Natural killer cell treated with Interleukin-12 subunit alpha and Interleukin-12 subunit beta and Interleukin-15 and Interleukin-18, amount 100 ng/mL, for 72 hours (primary cell): ENCODE data around the gene SPPL2C. TPM values are rescaled to one million over a fixed set of nuclear protein-coding genes. Genes with fewer than 3 reads are reported as not detected.
A peak's percentile ranks its signal among the peaks of the same experiment; 100 is the strongest.

Experiments used
- ATAC-seq, 2 donors: fragments of 150-1000 bp; cut with Tn5 transposase in 1 of 2; sonication (Bioruptor Pico), chemical (Tn5 transposase) in 1 of 2; 2 replicates each; pipeline ENCODE4 v1.10.0; 2021
- DNase-seq: peaks from one replicate; pipeline ENCODE4 v3.0.0; 2022; ENCODE audit warnings: low spot score
- H3K27ac Mint-ChIP-seq, 2 donors: 1 replicate in 1 of 2; 2 replicates in 1 of 2; pipeline ENCODE4 v1.8.0; 2022; ENCODE audit warnings: mixed read lengths in 2 of 2, mild to moderate bottlenecking in 1 of 2, moderate library complexity in 1 of 2
- H3K27me3 Mint-ChIP-seq, 2 donors: 1 replicate in 1 of 2; 2 replicates in 1 of 2; pipeline ENCODE4 v1.8.0; 2022; ENCODE audit warnings: mixed read lengths in 2 of 2
- H3K36me3 Mint-ChIP-seq: one replicate; pipeline ENCODE4 v1.8.0; 2022; ENCODE audit warnings: mixed read lengths
- H3K4me1 Mint-ChIP-seq, 2 donors: 1 replicate in 1 of 2; 2 replicates in 1 of 2; pipeline ENCODE4 v1.8.0; 2022; ENCODE audit warnings: low read depth in 2 of 2, mixed read lengths in 2 of 2, mild to moderate bottlenecking in 1 of 2
- H3K4me3 Mint-ChIP-seq: one replicate; pipeline ENCODE4 v1.8.0; 2022; ENCODE audit warnings: mixed read lengths
- H3K9me3 Mint-ChIP-seq: 2 replicates; pipeline ENCODE4 v1.8.0; 2022; ENCODE audit warnings: mixed read lengths
- total RNA-seq, 2 donors: library from RNA; stranded (reverse); gene quantifications; one replicate each; pipeline ENCODE4 v1.2.3, GENCODE V29; 2022

Gene SPPL2C
- total RNA-seq, result not detected

- H3K27me3 Mint-ChIP-seq, result peaks cover 0 to 5% of the 10 kb centered on the region in 2 donors
- H3K4me3 Mint-ChIP-seq, result no peak within 1 kb of the TSS
- no peaks in the 10 kb centered on the region for H3K9me3 Mint-ChIP-seq
- DNase-seq (peak; percentile 42), ATAC-seq (no peak)
- no peak within 1 kb of the TSS for H3K27ac Mint-ChIP-seq
- no peaks in the 10 kb centered on the region for H3K36me3 Mint-ChIP-seq
- no peaks in the 10 kb centered on the region for H3K4me1 Mint-ChIP-seq
Measured at GRCh38 chr17:45844695-45845375, at the start of gene SPPL2C. TSS of gene SPPL2C (plus strand) at chr17:45844881. CDS start at chr17:45844907, 26 bp downstream.

GRCh38 chr17:45800816-45801215, 43.9 kb upstream of the SPPL2C start:
- ATAC-seq, result no peak
- no peaks in the 10 kb centered on the region for H3K4me1 Mint-ChIP-seq
- H3K27me3 Mint-ChIP-seq, result peaks cover 27 to 29% of the 10 kb centered on the region in 2 donors

DNA sequence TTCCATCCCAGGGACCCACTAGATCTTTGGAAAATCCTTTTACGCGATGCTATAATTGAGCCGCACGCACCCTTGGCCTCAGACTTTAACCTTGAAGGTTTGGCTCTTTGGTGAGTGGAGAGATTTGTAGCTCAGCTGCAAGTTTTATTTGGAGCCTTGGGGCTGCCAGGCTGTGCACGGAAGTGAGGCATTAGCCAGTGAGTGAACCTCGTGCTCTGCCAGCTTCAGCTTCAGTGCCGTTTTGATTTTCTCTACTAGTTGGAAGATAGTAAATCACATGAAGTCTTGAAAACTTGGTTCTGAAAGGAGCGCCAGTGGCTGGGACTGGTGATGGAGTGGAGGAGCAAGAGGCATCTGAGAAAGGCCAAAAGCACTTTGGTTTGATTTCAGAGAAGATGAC, 43.3 kb upstream of the SPPL2C start:
- H3K4me3 Mint-ChIP-seq, result no peak overlapping the region
- ATAC-seq, result no peak
- no peaks in the 10 kb centered on the region for H3K4me1 Mint-ChIP-seq
- DNase-seq, result no peak
- H3K36me3 Mint-ChIP-seq, result no peaks in the 10 kb centered on the region
- H3K27ac Mint-ChIP-seq, result no peak overlapping the region
- H3K9me3 Mint-ChIP-seq, result no peaks in the 10 kb centered on the region
- H3K27me3 Mint-ChIP-seq, result peaks cover 21 to 30% of the 10 kb centered on the region in 2 donors

More at GRCh38 chr17:45800816-45801215, 43.9 kb upstream of the SPPL2C start:
- no peak for DNase-seq
- Mint-ChIP-seq H3K9me3 (no peaks in the 10 kb centered on the region), H3K36me3 (no peaks in the 10 kb centered on the region), H3K4me3 (no peak overlapping the region), H3K27ac (no peak overlapping the region)

DNA sequence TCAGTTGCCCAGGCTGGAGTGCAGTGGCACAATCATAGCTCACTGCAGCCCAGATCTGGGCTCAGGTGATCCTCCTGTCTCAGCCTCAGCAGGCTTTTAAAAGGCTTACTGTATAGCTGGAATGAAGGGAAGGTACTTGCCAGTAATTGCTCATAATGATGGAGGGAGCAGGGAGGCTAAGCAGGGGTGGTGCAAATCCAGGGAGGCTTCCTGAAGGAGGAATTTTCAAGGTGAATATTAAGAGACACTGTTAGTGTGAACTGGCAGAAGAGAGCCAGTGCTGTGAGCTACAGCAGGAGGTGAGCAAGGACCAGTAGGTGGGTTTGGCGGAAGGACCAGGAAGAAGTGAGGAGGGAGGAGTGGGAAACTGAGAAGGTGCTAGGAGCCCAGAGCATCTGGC, 35.8 kb upstream of the SPPL2C start:
- H3K4me3 Mint-ChIP-seq, result no peak overlapping the region
- H3K4me1 Mint-ChIP-seq, result no peaks in the 10 kb centered on the region
- H3K36me3 Mint-ChIP-seq, result no peaks in the 10 kb centered on the region
- no peak overlapping the region for H3K27ac Mint-ChIP-seq
- peaks cover 13 to 23% of the 10 kb centered on the region in 2 donors for H3K27me3 Mint-ChIP-seq
- ATAC-seq, result no peak
- no peak for DNase-seq
- no peaks in the 10 kb centered on the region for H3K9me3 Mint-ChIP-seq

- H3K36me3 Mint-ChIP-seq, result no peaks in the 10 kb centered on the region
Measured at GRCh38 chr17:45809499-45809898, 35.2 kb upstream of the SPPL2C start.

DNA sequence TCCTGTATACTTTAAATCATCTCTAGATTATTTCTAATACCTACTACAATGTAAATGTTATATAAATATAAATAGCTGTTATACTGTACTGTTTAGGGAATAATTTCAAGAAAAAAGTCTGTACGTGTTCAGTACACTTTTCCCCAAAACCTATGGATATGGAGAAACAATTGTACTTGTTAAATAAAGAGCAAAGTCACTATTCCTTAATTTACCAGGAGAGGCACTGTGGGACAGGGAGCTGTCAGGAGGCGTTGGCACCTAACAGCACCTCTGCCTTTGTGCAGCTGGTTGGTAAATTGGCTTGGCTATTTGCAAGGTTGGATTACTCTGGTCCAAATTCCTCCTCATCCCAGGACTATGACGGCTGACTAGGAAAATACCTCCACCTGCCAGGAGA, 32.6 kb upstream of the SPPL2C start:
- Mint-ChIP-seq H3K4me1 (no peaks in the 10 kb centered on the region), H3K27me3 (peaks cover 10 to 13% of the 10 kb centered on the region in 2 donors)
- ATAC-seq, result no peak

More at GRCh38 chr17:45809499-45809898, 35.2 kb upstream of the SPPL2C start:
- Mint-ChIP-seq H3K27ac (no peak overlapping the region), H3K4me1 (no peaks in the 10 kb centered on the region), H3K9me3 (no peaks in the 10 kb centered on the region), H3K27me3 (peaks cover 13 to 19% of the 10 kb centered on the region in 2 donors), H3K4me3 (no peak overlapping the region)
- ATAC-seq (peak in 1 of 2 donors; percentile 2), DNase-seq (no peak)

DNA sequence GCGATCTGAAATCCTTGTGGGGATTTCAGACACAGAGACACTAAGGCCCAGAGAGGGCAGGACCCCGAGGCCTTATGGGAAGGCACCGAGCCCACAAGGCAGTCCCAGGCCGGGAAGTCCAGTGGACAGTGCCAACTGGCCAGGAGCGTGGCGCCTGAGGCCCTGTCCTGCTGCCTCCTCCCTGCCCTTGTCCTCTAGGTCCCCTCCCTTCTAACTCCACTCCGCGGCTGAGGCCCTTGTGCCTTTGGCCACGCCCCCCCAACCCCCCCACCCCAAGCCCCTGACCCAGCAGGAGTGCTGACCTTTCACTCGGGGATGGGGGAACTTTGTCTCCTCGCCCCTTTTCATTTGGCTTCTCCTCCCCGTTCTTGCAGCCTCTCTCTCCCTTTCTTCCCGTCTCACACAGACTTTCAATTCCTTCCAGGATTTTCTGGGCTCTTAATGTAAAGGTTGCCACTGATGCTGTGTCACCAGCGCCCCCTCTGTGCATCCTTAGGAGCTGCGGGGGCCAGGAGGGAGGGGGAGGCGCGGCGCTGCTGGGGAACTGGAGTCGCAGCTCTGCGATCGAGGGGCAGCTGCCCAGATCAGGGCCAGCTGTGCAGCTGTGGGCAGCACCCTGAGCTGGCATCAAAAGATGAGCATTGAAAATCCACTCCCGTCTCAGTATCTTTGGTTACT, 31.5 kb upstream of the SPPL2C start:
- no peak overlapping the region for H3K4me3 Mint-ChIP-seq
- H3K36me3 Mint-ChIP-seq, result no peaks in the 10 kb centered on the region
- H3K27me3 Mint-ChIP-seq, result peaks cover 9 to 13% of the 10 kb centered on the region in 2 donors
- no peak for ATAC-seq
- no peak overlapping the region for H3K27ac Mint-ChIP-seq
- H3K9me3 Mint-ChIP-seq, result no peaks in the 10 kb centered on the region
- no peak for DNase-seq
- H3K4me1 Mint-ChIP-seq, result no peaks in the 10 kb centered on the region

More for the DNA sequence above, 32.6 kb upstream of the SPPL2C start:
- Mint-ChIP-seq H3K27ac (no peak overlapping the region), H3K36me3 (no peaks in the 10 kb centered on the region), H3K4me3 (no peak overlapping the region), H3K9me3 (no peaks in the 10 kb centered on the region)
- DNase-seq, result no peak

DNA sequence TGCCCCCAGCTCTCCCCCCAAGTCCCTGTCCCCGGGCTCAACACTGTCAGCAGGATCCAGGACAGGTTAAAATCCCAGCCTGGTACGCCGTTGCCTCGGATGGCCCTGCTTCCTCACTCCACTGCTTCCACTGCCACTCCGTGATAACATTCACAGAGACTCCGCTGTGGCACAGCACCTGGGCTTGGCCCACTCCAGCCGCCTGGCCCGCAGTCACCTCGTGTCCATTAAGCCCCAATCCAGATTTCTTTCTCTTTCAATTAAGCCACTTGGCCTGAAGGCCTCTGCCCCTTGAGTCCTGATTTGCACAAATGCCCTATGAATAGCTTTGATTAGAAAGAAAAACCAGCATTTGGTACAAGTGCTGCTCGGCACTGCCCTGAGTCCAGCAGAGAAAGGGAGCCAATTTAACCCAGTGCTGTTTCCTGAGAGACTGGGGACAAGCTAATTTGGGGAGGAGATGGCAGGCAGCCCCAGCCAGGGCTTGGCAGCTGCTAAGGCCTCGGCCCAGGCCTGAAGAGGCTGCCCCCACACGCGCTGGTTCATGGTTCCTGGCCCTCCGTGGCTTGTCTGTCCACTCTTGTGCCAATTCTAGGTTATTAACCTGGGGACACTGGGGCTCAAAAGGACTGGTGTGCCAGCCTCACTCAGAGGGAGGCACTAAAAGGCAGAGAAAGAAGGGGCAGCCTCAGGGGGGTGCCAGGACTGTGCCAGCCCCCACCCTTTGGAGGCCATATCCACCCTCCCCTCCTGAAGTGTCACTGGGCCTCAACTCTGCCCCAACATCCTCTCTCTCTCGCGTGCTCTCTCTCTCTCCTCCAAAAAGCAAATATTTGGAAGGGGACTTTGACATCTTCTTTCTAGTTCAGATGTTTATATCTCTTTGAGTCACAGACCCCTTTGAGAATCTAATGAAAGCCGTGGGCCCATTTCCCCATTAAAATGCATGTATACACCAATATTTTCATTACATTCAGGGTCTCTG, 29.8 kb upstream of the SPPL2C start:
- H3K27me3 Mint-ChIP-seq, result peaks cover 9 to 13% of the 10 kb centered on the region in 2 donors
- no peak for ATAC-seq
- no peak overlapping the region for H3K4me3 Mint-ChIP-seq
- H3K36me3 Mint-ChIP-seq, result no peaks in the 10 kb centered on the region
- no peak for DNase-seq
- no peaks in the 10 kb centered on the region for H3K4me1 Mint-ChIP-seq
- H3K9me3 Mint-ChIP-seq, result no peaks in the 10 kb centered on the region
- no peak overlapping the region for H3K27ac Mint-ChIP-seq

DNA sequence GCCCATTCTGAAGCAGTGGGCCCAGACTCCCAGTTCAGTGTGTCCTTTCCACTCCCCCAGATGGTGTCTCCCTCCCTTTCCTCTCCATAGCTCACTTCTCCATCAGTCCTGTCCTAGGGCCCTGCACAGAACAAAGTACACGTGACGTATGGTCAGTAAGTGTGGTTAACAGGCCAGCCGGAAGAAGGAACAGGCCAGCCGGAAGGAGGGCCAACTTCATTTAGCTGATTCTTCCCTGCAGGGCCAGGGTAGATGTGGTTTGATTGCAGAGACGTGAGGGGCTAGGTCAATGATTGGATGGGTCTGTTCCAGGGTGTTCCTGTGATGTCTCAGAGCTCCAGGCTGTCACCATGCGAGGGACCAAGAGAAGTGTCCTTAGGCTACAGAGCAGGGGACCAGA, 28.9 kb upstream of the SPPL2C start:
- Mint-ChIP-seq H3K27me3 (peaks cover 12 to 13% of the 10 kb centered on the region in 2 donors), H3K9me3 (no peaks in the 10 kb centered on the region), H3K4me1 (no peaks in the 10 kb centered on the region), H3K27ac (no peak overlapping the region), H3K4me3 (no peak overlapping the region), H3K36me3 (no peaks in the 10 kb centered on the region)
- ATAC-seq (no peak), DNase-seq (no peak)

DNA sequence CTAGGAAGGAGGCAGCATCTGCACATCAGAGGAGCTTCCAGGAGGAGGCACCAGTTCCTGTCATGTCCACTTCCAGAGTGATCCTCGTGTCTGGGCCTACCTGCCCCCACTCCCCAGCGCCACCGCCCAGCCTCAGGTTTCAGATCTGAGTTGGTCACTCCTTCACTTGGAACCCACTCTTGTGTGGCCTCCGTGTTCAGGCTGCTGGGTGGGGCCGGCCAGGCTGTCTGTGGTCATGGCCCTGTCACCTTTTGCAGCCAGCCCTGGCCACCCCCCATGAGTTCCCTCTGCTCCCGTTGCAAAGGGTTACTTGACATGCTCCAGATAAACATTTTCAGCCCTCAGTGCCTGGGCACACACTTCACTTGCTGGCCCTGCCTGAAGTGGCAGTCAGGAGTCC, 26.6 kb upstream of the SPPL2C start:
- Mint-ChIP-seq H3K36me3 (no peaks in the 10 kb centered on the region), H3K4me3 (no peak overlapping the region), H3K27ac (no peak overlapping the region), H3K27me3 (peaks cover under 1 to 6% of the 10 kb centered on the region in 2 donors), H3K9me3 (no peaks in the 10 kb centered on the region), H3K4me1 (no peaks in the 10 kb centered on the region)
- ATAC-seq, result no peak
- DNase-seq, result no peak

DNA sequence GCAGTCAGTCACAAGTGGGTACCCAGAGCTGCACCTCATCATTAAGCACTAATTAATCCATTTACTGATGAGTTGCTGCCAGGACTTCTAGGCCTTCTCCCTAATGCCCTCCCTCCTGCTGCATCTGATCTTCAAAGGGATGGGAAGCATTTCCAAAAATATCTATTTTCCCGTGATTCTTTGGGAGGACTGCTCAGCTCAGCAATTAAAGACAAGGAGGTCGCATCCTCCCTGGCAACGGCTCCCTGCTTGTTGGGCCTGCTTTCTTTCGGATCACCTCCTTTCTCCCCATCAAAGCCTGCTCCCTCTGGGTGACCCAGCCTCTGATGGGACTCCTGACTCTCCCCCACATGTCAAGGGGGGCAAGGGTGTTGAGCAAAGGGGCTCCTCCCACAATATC, 26.0 kb upstream of the SPPL2C start:
- Mint-ChIP-seq H3K27me3 (peaks cover 0 to 6% of the 10 kb centered on the region in 2 donors), H3K4me3 (no peak overlapping the region), H3K36me3 (no peaks in the 10 kb centered on the region), H3K27ac (no peak overlapping the region), H3K9me3 (no peaks in the 10 kb centered on the region), H3K4me1 (no peaks in the 10 kb centered on the region)
- no peak for ATAC-seq
- no peak for DNase-seq

DNA sequence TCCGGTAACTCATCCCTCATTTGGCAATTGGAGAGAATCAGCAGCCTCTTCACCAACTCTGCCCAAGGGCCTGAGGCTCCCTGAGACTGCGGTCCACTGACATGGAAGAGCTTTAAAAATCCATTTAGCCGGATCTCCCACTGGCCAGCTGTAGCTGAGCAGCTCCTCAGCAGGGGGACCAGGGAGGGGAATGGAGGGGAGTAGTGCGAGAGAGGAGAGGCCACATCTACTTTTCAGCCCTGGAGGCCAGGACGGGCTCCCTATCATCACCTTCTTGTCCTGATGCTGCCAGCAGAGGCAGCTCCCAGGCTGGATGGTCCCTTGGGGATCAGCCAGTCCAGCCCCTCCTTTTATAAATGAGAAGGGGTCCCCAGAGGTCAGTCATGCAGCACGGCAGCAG, 25.0 kb upstream of the SPPL2C start:
- no peak overlapping the region for H3K27ac Mint-ChIP-seq
- H3K4me1 Mint-ChIP-seq, result no peaks in the 10 kb centered on the region

DNA sequence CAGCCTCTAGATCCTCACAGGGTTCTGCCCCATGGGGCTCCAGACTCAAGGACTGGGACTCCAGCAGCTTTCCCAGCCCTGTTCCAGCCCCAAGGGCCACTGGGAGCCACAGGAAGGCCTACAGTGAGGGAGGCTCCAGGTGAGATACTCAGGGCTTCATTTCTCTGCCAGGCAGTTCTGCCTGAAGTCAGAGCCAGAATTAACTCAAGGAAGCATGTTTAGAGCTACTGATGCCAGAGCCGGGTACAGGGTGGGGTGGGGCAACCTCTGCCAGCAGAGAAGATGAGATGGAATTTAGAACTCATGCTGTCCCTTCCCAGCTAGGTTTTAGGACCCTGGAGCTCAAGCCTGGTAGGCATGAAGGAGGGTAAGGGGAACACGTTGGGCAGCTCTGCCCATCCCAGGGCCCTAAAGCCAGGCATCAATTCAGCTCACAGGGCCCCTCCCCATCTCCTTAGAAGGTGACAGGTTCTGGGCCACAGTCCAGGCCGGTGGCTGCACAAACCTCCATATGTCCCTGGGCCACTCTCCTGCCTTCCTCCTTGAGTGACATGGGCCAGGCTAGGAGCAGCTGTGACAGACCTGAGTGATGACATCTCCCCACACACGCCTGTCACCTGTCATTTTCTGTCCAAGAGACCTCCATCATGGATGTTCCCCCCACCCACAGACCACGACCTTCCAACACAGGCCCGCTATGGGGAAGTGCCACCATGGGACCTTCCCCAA, 24.5 kb upstream of the SPPL2C start:
- no peak overlapping the region for H3K27ac Mint-ChIP-seq
- no peak for DNase-seq
- H3K9me3 Mint-ChIP-seq, result no peaks in the 10 kb centered on the region
- no peaks in the 10 kb centered on the region for H3K4me1 Mint-ChIP-seq
- no peak overlapping the region for H3K4me3 Mint-ChIP-seq
- peaks cover 0 to 6% of the 10 kb centered on the region in 2 donors for H3K27me3 Mint-ChIP-seq
- peak in 1 of 2 donors; percentile 8 for ATAC-seq
- no peaks in the 10 kb centered on the region for H3K36me3 Mint-ChIP-seq

More for the DNA sequence above, 25.0 kb upstream of the SPPL2C start:
- H3K36me3 Mint-ChIP-seq, result no peaks in the 10 kb centered on the region
- H3K4me3 Mint-ChIP-seq, result no peak overlapping the region
- ATAC-seq, result no peak
- no peaks in the 10 kb centered on the region for H3K9me3 Mint-ChIP-seq
- H3K27me3 Mint-ChIP-seq, result peaks cover 0 to 6% of the 10 kb centered on the region in 2 donors
- no peak for DNase-seq
